HAP-1 (cell line): ENCODE data around the gene TPI1.
A peak's percentile ranks its signal among the peaks of the same experiment; 100 is the strongest.

Source experiments
- DNase-seq, 2 experiments: peaks; one replicate each; pipeline ENCODE4 v3.0.0-alpha.2; 2016 to 2020; ENCODE audit warnings: low spot score in 2 of 2
- H3K27me3 ChIP-seq: fragments of 250-450 bp; sonication (Bioruptor Pico); 2 replicates; pipeline ENCODE4 v1.5.1; 2020; ENCODE audit warnings: low read depth, mild to moderate bottlenecking, moderate library complexity
- H3K36me3 ChIP-seq: fragments of 250-450 bp; sonication (Bioruptor Pico); replicated peaks from 2 replicates; pipeline ENCODE4 v1.5.1; 2020; ENCODE audit warnings: mild to moderate bottlenecking
- H3K4me1 ChIP-seq: fragments of 250-450 bp; sonication (Bioruptor Pico); 2 replicates; pipeline ENCODE4 v1.5.1; 2020; ENCODE audit warnings: mild to moderate bottlenecking
- H3K4me3 ChIP-seq: fragments of 250-450 bp; sonication (Bioruptor Pico); 2 replicates; pipeline ENCODE4 v1.5.1; 2020; ENCODE audit warnings: mild to moderate bottlenecking, moderate library complexity
- H3K9me3 ChIP-seq: fragments of 250-450 bp; sonication (Bioruptor Pico); 2 replicates; pipeline ENCODE4 v1.5.1; 2020; ENCODE audit warnings: mild to moderate bottlenecking, moderate library complexity
- in situ Hi-C: fragments of 300-500 bp; cut with MboI; formaldehyde crosslinking; loops from 3 replicates; pipeline ENCODE4 v1.14.3; 2020; ENCODE audit warnings: low sequenced_read_pairs, inconsistent platforms, mixed read lengths

The TPI1 gene

GRCh38 chr12:6825398-6826124 is 41.8 kb upstream of the TPI1 start:
- H3K27me3 ChIP-seq, result no peaks in the 10 kb centered on the region
- peaks cover 24% of the 10 kb centered on the region for H3K4me1 ChIP-seq
- peaks cover 15% of the 10 kb centered on the region for H3K36me3 ChIP-seq
- in situ Hi-C loops, result loop anchor here (5.0 kb wide), 1 partner anchor 73 kb away; the partner anchor contains the start of gene MLF2
- DNase-seq, result peak; percentile 70 to 92
- no peaks in the 10 kb centered on the region for H3K9me3 ChIP-seq
- H3K4me3 ChIP-seq, result no peak overlapping the region

GRCh38 chr12:6826125-6826733 is 41.1 kb upstream of the TPI1 start:
- peaks cover 20% of the 10 kb centered on the region for H3K4me1 ChIP-seq
- DNase-seq, result no peak
- no peaks in the 10 kb centered on the region for H3K9me3 ChIP-seq
- in situ Hi-C loops, result loop anchor here (5.0 kb wide), 1 partner anchor 74 kb away; the partner anchor contains the start of gene MLF2
- H3K27me3 ChIP-seq, result no peaks in the 10 kb centered on the region
- H3K4me3 ChIP-seq, result no peak overlapping the region
- H3K36me3 ChIP-seq, result peaks cover 22% of the 10 kb centered on the region

- H3K36me3 ChIP-seq, result peaks cover 28% of the 10 kb centered on the region
- peaks cover 18% of the 10 kb centered on the region for H3K4me1 ChIP-seq
- no peaks in the 10 kb centered on the region for H3K27me3 ChIP-seq
- in situ Hi-C loops, result loop anchor here (5.0 kb wide), 1 partner anchor 75 kb away; the partner anchor contains the start of gene MLF2
- DNase-seq, result no peak
- no peak overlapping the region for H3K4me3 ChIP-seq
- H3K9me3 ChIP-seq, result no peaks in the 10 kb centered on the region
Observed at GRCh38 chr12:6826734-6827436, 40.4 kb upstream of the TPI1 start.

- H3K36me3 ChIP-seq, result peaks cover 32% of the 10 kb centered on the region
- H3K27me3 ChIP-seq, result no peaks in the 10 kb centered on the region
- in situ Hi-C loops, result loop anchor here (5.0 kb wide), 1 partner anchor 75 kb away; the partner anchor contains the start of gene MLF2
- H3K4me3 ChIP-seq, result 0 out of 2 replicates have a peak overlapping the region, but pooled peaks have one; percentile 12
- H3K9me3 ChIP-seq, result no peaks in the 10 kb centered on the region
- peaks cover 15% of the 10 kb centered on the region for H3K4me1 ChIP-seq
- DNase-seq, result peak; percentile 91 to 97
Observed at GRCh38 chr12:6827437-6827911, 39.9 kb upstream of the TPI1 start.

GRCh38 chr12:6827982-6828780 is 39.1 kb upstream of the TPI1 start, which contains the start of gene P3H3:
Gene P3H3, plus strand, starts transcription at chr12:6828407. Its CDS starts 34 bp downstream, at chr12:6828441.
- DNase-seq, result peak; percentile 61 to 81
- Histone ChIP-seq H3K9me3 (no peaks in the 10 kb centered on the region), H3K4me1 (peaks cover 13% of the 10 kb centered on the region), H3K36me3 (peaks cover 36% of the 10 kb centered on the region), H3K4me3 (peak within 1 kb of the TSS; percentile 93), H3K27me3 (no peaks in the 10 kb centered on the region)
- in situ Hi-C loops, result loop anchor here (5.0 kb wide), 1 partner anchor 76 kb away; the partner anchor contains the start of gene MLF2

GRCh38 chr12:6828781-6829535 is 38.4 kb upstream of the TPI1 start:
- Histone ChIP-seq H3K4me3 (peak overlapping the region; percentile 93), H3K36me3 (peaks cover 44% of the 10 kb centered on the region), H3K27me3 (no peaks in the 10 kb centered on the region), H3K9me3 (no peaks in the 10 kb centered on the region), H3K4me1 (peaks cover 12% of the 10 kb centered on the region)
- in situ Hi-C loops, result loop anchor here (5.0 kb wide), 1 partner anchor 77 kb away; the partner anchor contains the start of gene MLF2
- DNase-seq, result peak in 1 of 2 experiments; percentile 60

- in situ Hi-C loops, result loop anchor here (5.0 kb wide), 1 partner anchor 77 kb away; the partner anchor contains the start of gene MLF2
- peak; percentile 37 to 77 for DNase-seq
- Histone ChIP-seq H3K36me3 (peaks cover 51% of the 10 kb centered on the region), H3K9me3 (no peaks in the 10 kb centered on the region), H3K27me3 (no peaks in the 10 kb centered on the region), H3K4me1 (peaks cover 12% of the 10 kb centered on the region), H3K4me3 (peak overlapping the region; percentile 93)
Observed at GRCh38 chr12:6829536-6830220, 37.7 kb upstream of the TPI1 start.

- in situ Hi-C loops, result no loop called here
- Histone ChIP-seq H3K4me1 (peaks cover 12% of the 10 kb centered on the region), H3K9me3 (no peaks in the 10 kb centered on the region), H3K27me3 (no peaks in the 10 kb centered on the region), H3K36me3 (peaks cover 56% of the 10 kb centered on the region), H3K4me3 (peak overlapping the region; percentile 93)
- no peak for DNase-seq
Observed at GRCh38 chr12:6830286-6830890, 36.9 kb upstream of the TPI1 start.

GRCh38 chr12:6830999-6831398 is 36.3 kb upstream of the TPI1 start:
- Histone ChIP-seq H3K4me1 (peaks cover 12% of the 10 kb centered on the region), H3K4me3 (no peak overlapping the region), H3K27me3 (no peaks in the 10 kb centered on the region), H3K9me3 (no peaks in the 10 kb centered on the region), H3K36me3 (peaks cover 60% of the 10 kb centered on the region)
- in situ Hi-C loops, result no loop called here
- no peak for DNase-seq

GRCh38 chr12:6831450-6831995 is 35.8 kb upstream of the TPI1 start:
- Histone ChIP-seq H3K9me3 (no peaks in the 10 kb centered on the region), H3K27me3 (no peaks in the 10 kb centered on the region), H3K4me3 (no peak overlapping the region), H3K36me3 (peaks cover 65% of the 10 kb centered on the region), H3K4me1 (peaks cover 12% of the 10 kb centered on the region)
- DNase-seq, result no peak
- in situ Hi-C loops, result no loop called here

GRCh38 chr12:6832125-6832524 is 35.2 kb upstream of the TPI1 start:
- H3K36me3 ChIP-seq, result peaks cover 71% of the 10 kb centered on the region
- in situ Hi-C loops, result no loop called here

More at GRCh38 chr12:6832125-6832524, 35.2 kb upstream of the TPI1 start:
- Histone ChIP-seq H3K4me1 (peaks cover 11% of the 10 kb centered on the region), H3K4me3 (no peak overlapping the region), H3K27me3 (no peaks in the 10 kb centered on the region), H3K9me3 (no peaks in the 10 kb centered on the region)
- DNase-seq, result no peak
